ENCODE results near the gene SARDH. TPM values are rescaled to one million over a fixed set of nuclear protein-coding genes. Genes with fewer than 3 reads are reported as not detected.
"Not testable (repeated sequence)": the region's sequence is repeated elsewhere in the genome, so short reads cannot be mapped to it uniquely, and the experiment has no call there.

SARDH gene
- polyA plus RNA-seq, 1 donor (not counting 4 experiments of a cell fraction or from before 2014, with no cell fraction given): 0.03 TPM

- no peak for DNase-seq (ENCODE audit: low read depth, low spot score)
- H3K79me2 ChIP-seq (ENCODE audit: control insufficient read depth, insufficient read depth, low read length): no peaks in the 10 kb centered on the region
Measured at GRCh38 chr9:133677126-133678010, 60.8 kb downstream of the SARDH start.

GRCh38 chr9:133676450-133676849 is 61.7 kb downstream of the SARDH start:
- no peak overlapping the region for H3K4me3 ChIP-seq (ENCODE audit: control insufficient read depth in 2 of 3, extremely low read depth in 1 of 3, insufficient read depth in 2 of 3, low read depth in 1 of 3, low read length in 3 of 3)
- TF ChIP-seq EZH2 (IDR thresholded peaks at IDR 0.05; ENCODE audit: low read length): no peak
- TF ChIP-seq CTCF (optimal IDR thresholded peaks at IDR 0.05 in 1 of 3, IDR thresholded peaks at IDR 0.05 in 1 of 3, conservative IDR thresholded peaks at IDR 0.05 in 1 of 3; ENCODE audit: extremely low read depth in 1 of 3, insufficient read depth in 2 of 3, low read length in 3 of 3): no peak
- H3K9ac ChIP-seq (ENCODE audit: control insufficient read depth, extremely low read depth, insufficient read depth, low read length): no peak overlapping the region
- no peaks in the 10 kb centered on the region for H3K9me3 ChIP-seq (ENCODE audit: control insufficient read depth, low read depth, low read length)
- H3K36me3 ChIP-seq (ENCODE audit: control insufficient read depth in 2 of 2, extremely low read depth in 1 of 2, insufficient read depth in 2 of 2, low read length in 2 of 2): no peaks in the 10 kb centered on the region
- dilution Hi-C loops (cut with MboI; ENCODE audit: extremely low pct_ligation_motif_present, low sequenced_read_pairs): no loop called here
- no peak overlapping the region for H2AFZ ChIP-seq (ENCODE audit: control insufficient read depth, low read length)
- H3K9me1 ChIP-seq (ENCODE audit: control insufficient read depth, extremely low read depth, insufficient read depth, low read length): no peaks in the 10 kb centered on the region
- H3K27me3 ChIP-seq (ENCODE audit: control insufficient read depth, extremely low read depth, insufficient read depth, low read length): no peaks in the 10 kb centered on the region
- no peak for DNase-seq (ENCODE audit: low read depth, low spot score)
- no peak overlapping the region for H3K27ac ChIP-seq (ENCODE audit: control insufficient read depth, insufficient read depth, low read length)
- H3K4me1 ChIP-seq (ENCODE audit: control insufficient read depth, extremely low read depth, insufficient read depth, low read length): no peaks in the 10 kb centered on the region
- H4K20me1 ChIP-seq (ENCODE audit: control insufficient read depth, extremely low read depth, insufficient read depth, low read length): no peaks in the 10 kb centered on the region
- no peak for FAIRE-seq
- no peaks in the 10 kb centered on the region for H3K79me2 ChIP-seq (ENCODE audit: control insufficient read depth, insufficient read depth, low read length)
- no peak overlapping the region for H3K4me2 ChIP-seq (ENCODE audit: control insufficient read depth, extremely low read depth, insufficient read depth, low read depth, low read length)

More at GRCh38 chr9:133677126-133678010, 60.8 kb downstream of the SARDH start:
- no peak for FAIRE-seq
- H3K4me2 ChIP-seq (ENCODE audit: control insufficient read depth, extremely low read depth, insufficient read depth, low read depth, low read length): no peak overlapping the region
- H3K9ac ChIP-seq (ENCODE audit: control insufficient read depth, extremely low read depth, insufficient read depth, low read length): no peak overlapping the region
- dilution Hi-C loops (cut with MboI; ENCODE audit: extremely low pct_ligation_motif_present, low sequenced_read_pairs): no loop called here
- H4K20me1 ChIP-seq (ENCODE audit: control insufficient read depth, extremely low read depth, insufficient read depth, low read length): no peaks in the 10 kb centered on the region
- H3K9me3 ChIP-seq (ENCODE audit: control insufficient read depth, low read depth, low read length): no peaks in the 10 kb centered on the region
- no peaks in the 10 kb centered on the region for H3K4me1 ChIP-seq (ENCODE audit: control insufficient read depth, extremely low read depth, insufficient read depth, low read length)
- H3K9me1 ChIP-seq (ENCODE audit: control insufficient read depth, extremely low read depth, insufficient read depth, low read length): no peaks in the 10 kb centered on the region
- TF ChIP-seq EZH2 (IDR thresholded peaks at IDR 0.05; ENCODE audit: low read length) (no peak), CTCF (optimal IDR thresholded peaks at IDR 0.05 in 1 of 3, IDR thresholded peaks at IDR 0.05 in 1 of 3, conservative IDR thresholded peaks at IDR 0.05 in 1 of 3; ENCODE audit: extremely low read depth in 1 of 3, insufficient read depth in 2 of 3, low read length in 3 of 3) (no peak)
- H3K4me3 ChIP-seq (ENCODE audit: control insufficient read depth in 2 of 3, extremely low read depth in 1 of 3, insufficient read depth in 2 of 3, low read depth in 1 of 3, low read length in 3 of 3): no peak overlapping the region
- H3K27me3 ChIP-seq (ENCODE audit: control insufficient read depth, extremely low read depth, insufficient read depth, low read length): no peaks in the 10 kb centered on the region
- no peak overlapping the region for H2AFZ ChIP-seq (ENCODE audit: control insufficient read depth, low read length)
- no peaks in the 10 kb centered on the region for H3K36me3 ChIP-seq (ENCODE audit: control insufficient read depth in 2 of 2, extremely low read depth in 1 of 2, insufficient read depth in 2 of 2, low read length in 2 of 2)
- H3K27ac ChIP-seq (ENCODE audit: control insufficient read depth, insufficient read depth, low read length): no peak overlapping the region

- dilution Hi-C loops (cut with MboI; ENCODE audit: extremely low pct_ligation_motif_present, low sequenced_read_pairs); H3K27me3 ChIP-seq (ENCODE audit: control insufficient read depth, extremely low read depth, insufficient read depth, low read length); H3K9me1 ChIP-seq (ENCODE audit: control insufficient read depth, extremely low read depth, insufficient read depth, low read length); H2AFZ ChIP-seq (ENCODE audit: control insufficient read depth, low read length); H3K4me3 ChIP-seq (ENCODE audit: control insufficient read depth in 2 of 3, extremely low read depth in 1 of 3, insufficient read depth in 2 of 3, low read depth in 1 of 3, low read length in 3 of 3); H4K20me1 ChIP-seq (ENCODE audit: control insufficient read depth, extremely low read depth, insufficient read depth, low read length); H3K9me3 ChIP-seq (ENCODE audit: control insufficient read depth, low read depth, low read length); H3K4me2 ChIP-seq (ENCODE audit: control insufficient read depth, extremely low read depth, insufficient read depth, low read depth, low read length); DNase-seq (ENCODE audit: low read depth, low spot score); FAIRE-seq; H3K4me1 ChIP-seq (ENCODE audit: control insufficient read depth, extremely low read depth, insufficient read depth, low read length); H3K27ac ChIP-seq (ENCODE audit: control insufficient read depth, insufficient read depth, low read length); H3K79me2 ChIP-seq (ENCODE audit: control insufficient read depth, insufficient read depth, low read length); H3K9ac ChIP-seq (ENCODE audit: control insufficient read depth, extremely low read depth, insufficient read depth, low read length); H3K36me3 ChIP-seq (ENCODE audit: control insufficient read depth in 2 of 2, extremely low read depth in 1 of 2, insufficient read depth in 2 of 2, low read length in 2 of 2): not testable (repeated sequence)
Measured at GRCh38 chr9:133675796-133676195, 62.4 kb downstream of the SARDH start.

All from keratinocyte (primary cell).